ENCODE data around the gene IL17REL. TPM values are rescaled to one million over a fixed set of nuclear protein-coding genes. Genes with fewer than 3 reads are reported as not detected.

The IL17REL gene
- total and polyA plus RNA-seq, 10 of the 15 experiments (the other 5 are each of a cell fraction or from before 2014, with no cell fraction given): 0.03 TPM; not detected in 9

DNA sequence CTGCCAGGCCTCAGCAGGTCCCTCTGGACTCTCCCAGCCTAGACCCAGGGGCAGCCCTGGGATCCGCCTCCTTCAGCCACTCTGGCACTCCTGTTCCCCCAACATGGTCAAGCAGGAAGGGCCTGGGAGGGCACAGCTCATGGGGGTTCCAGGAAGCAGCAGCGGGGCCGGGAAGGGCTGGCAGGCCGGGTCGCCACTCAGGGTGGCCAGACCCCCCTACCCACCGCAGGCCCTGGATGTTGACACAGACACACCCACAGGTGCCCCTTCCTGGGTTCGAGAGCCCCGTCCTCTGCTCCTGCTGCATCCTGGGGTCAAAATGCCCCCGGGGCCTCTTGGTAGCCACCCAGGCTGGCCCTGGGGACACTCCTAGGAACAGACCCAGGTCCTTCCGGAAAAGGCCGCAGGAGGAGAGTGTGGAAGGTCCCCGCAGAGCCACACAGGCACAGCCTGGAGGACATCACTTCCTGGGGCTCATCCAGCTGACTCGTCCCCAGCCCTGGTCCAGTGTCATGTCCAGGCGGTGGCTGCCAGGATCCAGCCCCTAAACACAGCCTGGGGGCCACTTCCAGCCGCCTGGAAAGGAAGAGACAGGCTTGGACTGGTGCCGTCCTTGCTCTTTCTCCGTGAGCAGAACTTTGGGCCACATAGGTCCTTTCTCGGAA lies 58.8 kb downstream of the IL17REL start (continued):
- TF ChIP-seq, protein P1, sequence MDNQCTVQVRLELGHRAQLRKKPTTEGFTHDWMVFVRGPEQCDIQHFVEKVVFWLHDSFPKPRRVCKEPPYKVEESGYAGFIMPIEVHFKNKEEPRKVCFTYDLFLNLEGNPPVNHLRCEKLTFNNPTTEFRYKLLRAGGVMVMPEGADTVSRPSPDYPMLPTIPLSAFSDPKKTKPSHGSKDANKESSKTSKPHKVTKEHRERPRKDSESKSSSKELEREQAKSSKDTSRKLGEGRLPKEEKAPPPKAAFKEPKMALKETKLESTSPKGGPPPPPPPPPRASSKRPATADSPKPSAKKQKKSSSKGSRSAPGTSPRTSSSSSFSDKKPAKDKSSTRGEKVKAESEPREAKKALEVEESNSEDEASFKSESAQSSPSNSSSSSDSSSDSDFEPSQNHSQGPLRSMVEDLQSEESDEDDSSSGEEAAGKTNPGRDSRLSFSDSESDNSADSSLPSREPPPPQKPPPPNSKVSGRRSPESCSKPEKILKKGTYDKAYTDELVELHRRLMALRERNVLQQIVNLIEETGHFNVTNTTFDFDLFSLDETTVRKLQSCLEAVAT (IDR thresholded peaks at IDR 0.05): no peak
- no peak for TF ChIP-seq BCL11A (IDR thresholded peaks at IDR 0.05; ENCODE audit: low read depth, low read length)
- no peak for TF ChIP-seq TCF12 (IDR thresholded peaks at IDR 0.05; ENCODE audit: low read depth, low read length)

GRCh38 chr22:49953027-49953679 lies 59.4 kb downstream of the IL17REL start:
- POLR2A ChIA-PET: interaction anchor here (1.8 kb wide), 1 partner anchor 16 kb away, joined by 5 read pairs; no protein-coding TSS in a partner anchor
- H3K27me3 ChIP-seq (replicated peaks in 1 of 2; ENCODE audit: control insufficient read depth in 2 of 2, insufficient read depth in 2 of 2, low read length in 1 of 2): no peaks in the 10 kb centered on the region
- WGBS (ENCODE audit: insufficient coverage, insufficient replicate concordance, low lambda C conversion rate, missing lambda C conversion rate): 46% methylated on average over 15 of the region's 20 CpGs
- TF ChIP-seq, protein P2, sequence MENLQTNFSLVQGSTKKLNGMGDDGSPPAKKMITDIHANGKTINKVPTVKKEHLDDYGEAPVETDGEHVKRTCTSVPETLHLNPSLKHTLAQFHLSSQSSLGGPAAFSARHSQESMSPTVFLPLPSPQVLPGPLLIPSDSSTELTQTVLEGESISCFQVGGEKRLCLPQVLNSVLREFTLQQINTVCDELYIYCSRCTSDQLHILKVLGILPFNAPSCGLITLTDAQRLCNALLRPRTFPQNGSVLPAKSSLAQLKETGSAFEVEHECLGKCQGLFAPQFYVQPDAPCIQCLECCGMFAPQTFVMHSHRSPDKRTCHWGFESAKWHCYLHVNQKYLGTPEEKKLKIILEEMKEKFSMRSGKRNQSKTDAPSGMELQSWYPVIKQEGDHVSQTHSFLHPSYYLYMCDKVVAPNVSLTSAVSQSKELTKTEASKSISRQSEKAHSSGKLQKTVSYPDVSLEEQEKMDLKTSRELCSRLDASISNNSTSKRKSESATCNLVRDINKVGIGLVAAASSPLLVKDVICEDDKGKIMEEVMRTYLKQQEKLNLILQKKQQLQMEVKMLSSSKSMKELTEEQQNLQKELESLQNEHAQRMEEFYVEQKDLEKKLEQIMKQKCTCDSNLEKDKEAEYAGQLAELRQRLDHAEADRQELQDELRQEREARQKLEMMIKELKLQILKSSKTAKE (IDR thresholded peaks at IDR 0.05; ENCODE audit: low read depth, poor library complexity, severe bottlenecking): no peak
- TF ChIP-seq PAX8 (IDR thresholded peaks at IDR 0.05) (no peak), E2F8 (IDR thresholded peaks at IDR 0.05; ENCODE audit: low read depth, partially characterized antibody) (no peak), SREBF1 (IDR thresholded peaks at IDR 0.05; ENCODE audit: low read length) (no peak), PRDM15 (CRISPR knock-in tag; IDR thresholded peaks at IDR 0.05) (no peak), ESRRA (IDR thresholded peaks at IDR 0.05; ENCODE audit: low read length) (no peak), SMC3 (IDR thresholded peaks at IDR 0.05; ENCODE audit: borderline replicate concordance, low read length) (no peak), ZBED1 (IDR thresholded peaks at IDR 0.05; ENCODE audit: borderline replicate concordance) (no peak)

More at GRCh38 chr22:49953027-49953679, 59.4 kb downstream of the IL17REL start:
- DNase-seq (ENCODE audit: low read depth, low spot score) (no peak), FAIRE-seq (no peak), ATAC-seq (no peak)
- Histone ChIP-seq H2AFZ (ENCODE audit: control insufficient read depth, low read depth, low read length) (no peak overlapping the region), H4K20me1 (ENCODE audit: control insufficient read depth, insufficient read depth) (no peaks in the 10 kb centered on the region), H3K36me3 (ENCODE audit: control insufficient read depth in 2 of 2, insufficient read depth in 2 of 2, low read length in 1 of 2) (no peaks in the 10 kb centered on the region), H3K9me3 (replicated peaks; ENCODE audit: control insufficient read depth, insufficient read depth, low read length) (no peaks in the 10 kb centered on the region), H3K27ac (ENCODE audit: control insufficient read depth, insufficient read depth) (no peak overlapping the region), H3K4me3 (no peak overlapping the region), H3K79me2 (ENCODE audit: control insufficient read depth, insufficient read depth, low read length) (no peaks in the 10 kb centered on the region), H3K9ac (ENCODE audit: control insufficient read depth, insufficient read depth, low read length) (no peak overlapping the region), H3K4me2 (ENCODE audit: control insufficient read depth, insufficient read depth) (no peak overlapping the region), H3K4me1 (ENCODE audit: control insufficient read depth, insufficient read depth, low read length) (no peaks in the 10 kb centered on the region)
- in situ Hi-C loops (cut with MboI) (no loop called here), intact Hi-C loops (cut with micrococcal nuclease; ENCODE audit: unreplicated experiment) (no loop called here)
- RAD21 ChIA-PET (ENCODE audit: unreplicated experiment): no interaction called here
- CTCF ChIA-PET: no interaction called here
- BruUV-seq (replicated peaks): no TSS peak
- SMC1A ChIA-PET (ENCODE audit: uncharacterized antibody, unreplicated experiment): no interaction called here
